H9 (cell line): Measurements from ENCODE around the gene ECEL1. TPM values are rescaled to one million over a fixed set of nuclear protein-coding genes. Genes with fewer than 3 reads are reported as not detected.
A peak's percentile ranks its signal among the peaks of the same experiment; 100 is the strongest.

Experiments
- DNase-seq: peaks from one replicate; pipeline ENCODE4 v3.0.0-alpha.2; 2017
- H2AFZ ChIP-seq: one replicate; pipeline ENCODE4 v1.6.1; 2013; ENCODE audit warnings: mild to moderate bottlenecking, low read length, control low read depth, moderate library complexity
- H2AK5ac ChIP-seq: 2 replicates; pipeline ENCODE4 v1.6.1; 2013; ENCODE audit warnings: low read length, control low read depth, mixed read lengths; ENCODE audit not compliant: insufficient read length
- H2BK120ac ChIP-seq: one replicate; pipeline ENCODE4 v1.6.1; 2013; ENCODE audit warnings: low read depth, mild to moderate bottlenecking, low read length, control low read depth, inconsistent platforms; ENCODE audit not compliant: poor library complexity, severe bottlenecking
- H2BK12ac ChIP-seq: 2 replicates; pipeline ENCODE4 v1.6.1; 2013; ENCODE audit warnings: low read length, control low read depth, mixed read lengths, low read depth; ENCODE audit not compliant: insufficient read length
- H2BK15ac ChIP-seq: 2 replicates; pipeline ENCODE4 v1.6.1; 2013; ENCODE audit warnings: low read depth, low read length, control low read depth
- H2BK20ac ChIP-seq: one replicate; pipeline ENCODE4 v1.6.1; 2013; ENCODE audit warnings: low read depth, mild to moderate bottlenecking, low read length, control low read depth, inconsistent platforms; ENCODE audit not compliant: poor library complexity, severe bottlenecking
- H2BK5ac ChIP-seq: 2 replicates; pipeline ENCODE4 v1.6.1; 2013; ENCODE audit warnings: low read length, control low read depth, mixed read lengths; ENCODE audit not compliant: insufficient read length
- H3K14ac ChIP-seq: 2 replicates; pipeline ENCODE4 v1.6.1; 2013; ENCODE audit warnings: low read length, control low read depth; ENCODE audit not compliant: insufficient read depth
- H3K18ac ChIP-seq: 2 replicates; pipeline ENCODE4 v1.6.1; 2013; ENCODE audit warnings: low read depth, mild to moderate bottlenecking, mixed read lengths, low read length, control low read depth; ENCODE audit not compliant: insufficient read length
- H3K23ac ChIP-seq: 2 replicates; pipeline ENCODE4 v1.6.1; 2013; ENCODE audit warnings: low read length, control low read depth, mixed read lengths, low read depth; ENCODE audit not compliant: insufficient read length
- H3K23me2 ChIP-seq: 2 replicates; pipeline ENCODE4 v1.6.1; 2013; ENCODE audit warnings: low read depth, mild to moderate bottlenecking, mixed read lengths, low read length, control low read depth; ENCODE audit not compliant: insufficient read length, poor library complexity, severe bottlenecking
- H3K27ac ChIP-seq: 2 replicates; pipeline ENCODE4 v1.5.1; 2013; ENCODE audit warnings: low read length, control low read depth, mixed read lengths, low read depth; ENCODE audit not compliant: insufficient read length
- H3K27me3 ChIP-seq: 2 replicates; pipeline ENCODE4 v1.6.1; 2013; ENCODE audit warnings: low read length, control low read depth, inconsistent platforms; ENCODE audit not compliant: insufficient read depth
- H3K4ac ChIP-seq: 2 replicates; pipeline ENCODE4 v1.6.1; 2013; ENCODE audit warnings: low read depth, mild to moderate bottlenecking, control low read depth, inconsistent platforms, low read length, moderate library complexity
- H3K4me1 ChIP-seq: 2 replicates; pipeline ENCODE4 v1.6.1; 2013; ENCODE audit warnings: low read length, control low read depth, inconsistent platforms; ENCODE audit not compliant: insufficient read depth
- H3K4me2 ChIP-seq: 2 replicates; pipeline ENCODE4 v1.6.1; 2013; ENCODE audit warnings: low read length, control low read depth, mixed read lengths; ENCODE audit not compliant: insufficient read length, insufficient read depth
- H3K56ac ChIP-seq: 2 replicates; pipeline ENCODE4 v1.6.1; 2013; ENCODE audit warnings: low read depth, mild to moderate bottlenecking, mixed read lengths, low read length, control low read depth; ENCODE audit not compliant: insufficient read length
- H3K79me1 ChIP-seq: 2 replicates; pipeline ENCODE4 v1.6.1; 2013; ENCODE audit warnings: low read depth, mild to moderate bottlenecking, moderate library complexity, low read length, control low read depth, inconsistent platforms; ENCODE audit not compliant: insufficient read depth, poor library complexity, severe bottlenecking
- H3K79me2 ChIP-seq: 2 replicates; pipeline ENCODE4 v1.6.1; 2013; ENCODE audit warnings: low read length, control low read depth, inconsistent platforms; ENCODE audit not compliant: insufficient read depth
- H3K9ac ChIP-seq: 2 replicates; pipeline ENCODE4 v1.6.1; 2013; ENCODE audit warnings: low read length, control low read depth, mixed read lengths; ENCODE audit not compliant: insufficient read length; ENCODE audit errors: extremely low read depth
- H3K9me3 ChIP-seq: one replicate; pipeline ENCODE4 v1.6.1; 2013; ENCODE audit warnings: low read depth, low read length, inconsistent platforms; ENCODE audit not compliant: control insufficient read depth
- H3T11ph ChIP-seq: one replicate; pipeline ENCODE4 v1.6.1; 2013; ENCODE audit warnings: mild to moderate bottlenecking, low read length, control low read depth, inconsistent platforms
- H4K20me1 ChIP-seq: one replicate; pipeline ENCODE4 v1.6.1; 2013; ENCODE audit not compliant: control insufficient read depth, insufficient read length, insufficient read depth
- H4K5ac ChIP-seq: 2 replicates; pipeline ENCODE4 v1.6.1; 2013; ENCODE audit warnings: low read depth, mild to moderate bottlenecking, mixed read lengths, low read length, control low read depth; ENCODE audit not compliant: insufficient read length
- H4K8ac ChIP-seq: replicated peaks from 2 replicates; pipeline ENCODE4 v1.6.1; 2013; ENCODE audit warnings: low read length, control low read depth, mixed read lengths, low read depth; ENCODE audit not compliant: insufficient read length
- H4K91ac ChIP-seq: 2 replicates; pipeline ENCODE4 v1.6.1; 2013; ENCODE audit warnings: low read depth, mild to moderate bottlenecking, moderate library complexity, mixed read lengths, low read length, control low read depth; ENCODE audit not compliant: insufficient read length
- H3K27ac Mint-ChIP-seq, 3 experiments: 2 replicates in 2 of 3; 3 replicates in 1 of 3; pipeline ENCODE4 v1.8.0; 2020 to 2021; ENCODE audit warnings: mixed read lengths in 3 of 3, mild to moderate bottlenecking in 1 of 3, moderate library complexity in 1 of 3
- H3K27me3 Mint-ChIP-seq: 2 replicates; pipeline ENCODE4 v1.8.0; 2021; ENCODE audit warnings: low read depth, mild to moderate bottlenecking, moderate library complexity, mixed read lengths
- H3K36me3 Mint-ChIP-seq, 3 experiments: 2 replicates in 2 of 3; 3 replicates in 1 of 3; pipeline ENCODE4 v1.8.0; 2020 to 2021; ENCODE audit warnings: low read depth in 3 of 3, mixed read lengths in 3 of 3; ENCODE audit not compliant: insufficient read depth in 1 of 3
- H3K4me1 Mint-ChIP-seq, 2 experiments: 2 replicates each; pipeline ENCODE4 v1.8.0; 2020; ENCODE audit warnings: mixed read lengths in 2 of 2
- H3K4me3 Mint-ChIP-seq, 2 experiments: 2 replicates in 1 of 2; 3 replicates in 1 of 2; pipeline ENCODE4 v1.8.0; 2020 to 2021; ENCODE audit warnings: mild to moderate bottlenecking in 2 of 2, mixed read lengths in 2 of 2, moderate library complexity in 1 of 2
- H3K9me3 Mint-ChIP-seq, 2 experiments: 2 replicates in 1 of 2; 3 replicates in 1 of 2; pipeline ENCODE4 v1.8.0; 2020; ENCODE audit warnings: mild to moderate bottlenecking in 2 of 2, mixed read lengths in 2 of 2, moderate library complexity in 1 of 2
- CTCF ChIP-seq: fragments of 200-600 bp; sonication (generic); conservative IDR thresholded peaks from 3 replicates; pipeline ENCODE4 v1.8.0; 2021; ENCODE audit warnings: antibody characterized with exemption, mild to moderate bottlenecking
- WGBS: extraction: QIAGEN DNeasy Blood & Tissue Kit; methylation state at CpG from one replicate; pipeline ENCODE4 v1.1.7; 2013; ENCODE audit warnings: missing lambda C conversion rate, low lambda C conversion rate, mixed read lengths; ENCODE audit not compliant: insufficient read length; ENCODE audit errors: extremely low coverage; 5-methylcytosine and 5-hydroxymethylcytosine counted together
- total RNA-seq: library from RNA; stranded (reverse); gene quantifications from 2 replicates; pipeline ENCODE4 v1.2.1, GENCODE V29; 2021

ECEL1 gene
- total RNA-seq, 1 experiment from 2014 or later: 8.4 TPM

- Histone ChIP-seq H3K4ac (no peak overlapping the region), H3K4me2 (no peak overlapping the region), H3K9ac (no peak overlapping the region), H3K23me2 (peaks cover 3% of the 10 kb centered on the region), H4K8ac (no peak overlapping the region), H3K79me1 (no peaks in the 10 kb centered on the region), H3K56ac (no peak overlapping the region), H3K23ac (no peak overlapping the region), H3K9me3 (no peaks in the 10 kb centered on the region), H2BK15ac (no peak overlapping the region), H3K18ac (no peak overlapping the region), H2BK5ac (no peak overlapping the region), H2BK20ac (no peak overlapping the region), H3K79me2 (no peaks in the 10 kb centered on the region), H3K27ac (no peak overlapping the region), H2BK12ac (no peak overlapping the region), H2AFZ (no peak overlapping the region), H3K14ac (no peak overlapping the region), H3T11ph (no peak overlapping the region), H2AK5ac (no peak overlapping the region), H4K5ac (no peak overlapping the region), H3K4me1 (no peaks in the 10 kb centered on the region), H3K27me3 (no peaks in the 10 kb centered on the region), H4K91ac (no peak overlapping the region), H4K20me1 (no peaks in the 10 kb centered on the region), H2BK120ac (no peak overlapping the region)
- no CpG with 5 or more reads among the region's 11 CpGs for whole genome bisulfite sequencing
- peak overlapping the region in 1 of 3 experiments; percentile 28; a peak in 1 of 7 replicates for H3K27ac Mint-ChIP-seq
- peaks cover 9 to 24% of the 10 kb centered on the region in 2 experiments for H3K4me1 Mint-ChIP-seq
- peaks cover 58% of the 10 kb centered on the region for H3K27me3 Mint-ChIP-seq
- H3K9me3 Mint-ChIP-seq: no peaks in the 10 kb centered on the region
- TF ChIP-seq CTCF: no peak
- H3K36me3 Mint-ChIP-seq: no peaks in the 10 kb centered on the region
- no peak for DNase-seq
- H3K4me3 Mint-ChIP-seq: no peak overlapping the region; a peak in 1 of 5 replicates
Measured at GRCh38 chr2:232528746-232529460, 41.3 kb upstream of the ECEL1 start.
